H1 (cell line): ENCODE measurements around the gene PRKAR2B. TPM values are rescaled to one million over a fixed set of nuclear protein-coding genes. Genes with fewer than 3 reads are reported as not detected.

ENCODE experiments used
- CTCF ChIA-PET: fragments of 300-600 bp; sonication (Branson Sonifier 250); formaldehyde crosslinking; loops from one replicate; lab custom pipeline; 2021; ENCODE audit not compliant: partially characterized antibody; lab: Charles Lee
- POLR2A ChIA-PET: fragments of 300-600 bp; sonication (Branson Sonifier 250); formaldehyde crosslinking; loops from one replicate; lab custom pipeline; 2021; ENCODE audit warnings: inconsistent platforms; ENCODE audit not compliant: partially characterized antibody; lab: Charles Lee
- DNase-seq, 2 experiments: peaks; one replicate each; pipeline versions ENCODE4 v3.0.0 to v3.0.0-alpha.2; 2010 to 2022; ENCODE audit warnings: low spot score in 2 of 2, low read depth in 1 of 2, mixed read lengths in 1 of 2
- FAIRE-seq: peaks from 2 replicates; lab custom pipeline; 2011; peaks lifted over from hg19 to GRCh38; lab: Jason Lieb, UNC
- H2AFZ ChIP-seq: 2 replicates; pipeline ENCODE4 v1.8.1; 2012; ENCODE audit warnings: low read length, inconsistent platforms
- H2AK5ac ChIP-seq: 2 replicates; pipeline ENCODE4 v1.6.1; 2013; ENCODE audit warnings: low read depth, low read length
- H2BK120ac ChIP-seq: replicated peaks from 2 replicates; pipeline ENCODE3; 2013; ENCODE audit warnings: low read depth, low read length, inconsistent platforms
- H2BK12ac ChIP-seq: 2 replicates; pipeline ENCODE4 v1.6.1; 2013; ENCODE audit warnings: low read depth, low read length
- H2BK15ac ChIP-seq: 2 replicates; pipeline ENCODE4 v1.6.1; 2013; ENCODE audit warnings: low read length
- H2BK20ac ChIP-seq: 2 replicates; pipeline ENCODE4 v1.6.1; 2013; ENCODE audit warnings: low read length
- H2BK5ac ChIP-seq: 2 replicates; pipeline ENCODE4 v1.6.1; 2013; ENCODE audit warnings: low read depth, low read length
- H3K14ac ChIP-seq: 2 replicates; pipeline ENCODE4 v1.6.1; 2013; ENCODE audit warnings: inconsistent platforms; ENCODE audit not compliant: insufficient read length
- H3K18ac ChIP-seq: 2 replicates; pipeline ENCODE4 v1.6.1; 2013; ENCODE audit warnings: low read length; ENCODE audit errors: extremely low read depth
- H3K23ac ChIP-seq: 2 replicates; pipeline ENCODE4 v1.6.1; 2013; ENCODE audit warnings: inconsistent platforms; ENCODE audit not compliant: insufficient read length
- H3K23me2 ChIP-seq: 2 replicates; pipeline ENCODE4 v1.6.1; 2013; ENCODE audit warnings: low read depth, low read length
- H3K27ac ChIP-seq: 2 replicates; pipeline ENCODE4 v1.6.1; 2011; ENCODE audit warnings: low read depth, low read length, inconsistent platforms
- H3K27me3 ChIP-seq, 4 experiments: replicated peaks in 1 of 4; 1 replicate in 1 of 4; 2 replicates in 3 of 4; pipeline versions ENCODE4 v1.6.1 to v1.8.1; 2011 to 2013; ENCODE audit warnings: low read length in 3 of 4, mild to moderate bottlenecking in 3 of 4, inconsistent platforms in 2 of 4, mixed read lengths in 2 of 4, moderate library complexity in 1 of 4; ENCODE audit not compliant: control insufficient read depth in 3 of 4, insufficient read depth in 3 of 4; ENCODE audit errors: extremely low read depth in 1 of 4
- H3K36me3 ChIP-seq, 4 experiments: 2 replicates each; pipeline versions ENCODE4 v1.6.1 to v1.8.1; 2011 to 2013; ENCODE audit warnings: mild to moderate bottlenecking in 4 of 4, low read length in 3 of 4, moderate library complexity in 2 of 4, control low read depth in 1 of 4, inconsistent platforms in 1 of 4; ENCODE audit not compliant: insufficient read depth in 4 of 4, control insufficient read depth in 2 of 4
- H3K4ac ChIP-seq: replicated peaks from 2 replicates; pipeline ENCODE3; 2013; ENCODE audit warnings: low read length, low read depth, mixed read lengths, inconsistent platforms; ENCODE audit not compliant: insufficient read length
- H3K4me1 ChIP-seq, 4 experiments: replicated peaks in 1 of 4; 1 replicate in 1 of 4; 2 replicates in 3 of 4; pipeline versions ENCODE4 v1.6.1 to v1.8.1; 2011 to 2013; ENCODE audit warnings: low read length in 3 of 4, inconsistent platforms in 2 of 4, mixed read lengths in 1 of 4; ENCODE audit not compliant: insufficient read depth in 4 of 4, control insufficient read depth in 3 of 4
- H3K4me2 ChIP-seq, 2 experiments: 2 replicates each; pipeline versions ENCODE4 v1.6.1 to v1.8.1; 2011 to 2013; ENCODE audit warnings: low read depth in 2 of 2, low read length in 2 of 2, control low read depth in 1 of 2, inconsistent platforms in 1 of 2, mild to moderate bottlenecking in 1 of 2; ENCODE audit not compliant: insufficient read depth in 1 of 2
- H3K4me3 ChIP-seq, 4 experiments: fragments of 200-600, 300-600 bp in 1 of 4; sonication (generic), shearing (Covaris generic), sonication (Bioruptor Twin) in 1 of 4; 2 replicates each; pipeline versions ENCODE4 v1.5.1 to v1.8.1; 2011 to 2016; ENCODE audit warnings: low read length in 4 of 4, low read depth in 3 of 4, control low read depth in 2 of 4, inconsistent platforms in 2 of 4, mild to moderate bottlenecking in 2 of 4, mixed read lengths in 1 of 4, moderate library complexity in 1 of 4; ENCODE audit not compliant: insufficient read depth in 2 of 4; ENCODE audit errors: extremely low read depth in 1 of 4
- H3K56ac ChIP-seq: replicated peaks from 2 replicates; pipeline ENCODE3; 2013; ENCODE audit warnings: low read depth, mild to moderate bottlenecking, mixed read lengths, low read length, inconsistent platforms; ENCODE audit not compliant: insufficient read length
- H3K79me1 ChIP-seq: 2 replicates; pipeline ENCODE4 v1.6.1; 2013; ENCODE audit warnings: low read depth, low read length, control low read depth
- H3K79me2 ChIP-seq, 2 experiments: 2 replicates each; pipeline versions ENCODE4 v1.6.1 to v1.8.1; 2012 to 2013; ENCODE audit warnings: low read length in 2 of 2, mild to moderate bottlenecking in 2 of 2, inconsistent platforms in 1 of 2; ENCODE audit not compliant: insufficient read depth in 2 of 2, control insufficient read depth in 1 of 2
- H3K9ac ChIP-seq, 4 experiments: replicated peaks in 1 of 4; 1 replicate in 1 of 4; 2 replicates in 3 of 4; pipeline versions ENCODE4 v1.6.1 to v1.8.1; 2011 to 2013; ENCODE audit warnings: low read depth in 3 of 4, low read length in 3 of 4, control low read depth in 2 of 4, mild to moderate bottlenecking in 2 of 4, moderate library complexity in 2 of 4, inconsistent platforms in 1 of 4; ENCODE audit errors: extremely low read depth in 1 of 4
- H3K9me3 ChIP-seq, 2 experiments: 2 replicates each; pipeline versions ENCODE4 v1.6.1 to v1.8.1; 2012 to 2013; ENCODE audit warnings: mild to moderate bottlenecking in 2 of 2, moderate library complexity in 2 of 2, control low read depth in 1 of 2, inconsistent platforms in 1 of 2, low read depth in 1 of 2, low read length in 1 of 2, mixed read lengths in 1 of 2; ENCODE audit not compliant: insufficient read depth in 2 of 2
- H4K20me1 ChIP-seq, 2 experiments: replicated peaks in 1 of 2; 2 replicates each; pipeline versions ENCODE3 to v1.8.1; 2011 to 2013; ENCODE audit warnings: inconsistent platforms in 2 of 2, low read length in 2 of 2, mild to moderate bottlenecking in 1 of 2; ENCODE audit not compliant: insufficient read depth in 2 of 2, control insufficient read depth in 1 of 2
- H4K5ac ChIP-seq: 2 replicates; pipeline ENCODE4 v1.6.1; 2013; ENCODE audit warnings: low read length, low read depth, mixed read lengths, inconsistent platforms; ENCODE audit not compliant: insufficient read length
- H4K8ac ChIP-seq: 2 replicates; pipeline ENCODE4 v1.8.0; 2013; ENCODE audit warnings: mild to moderate bottlenecking, moderate library complexity, low read length, inconsistent platforms; ENCODE audit not compliant: insufficient read depth; ENCODE audit errors: extremely low read depth
- H4K91ac ChIP-seq: replicated peaks from 2 replicates; pipeline ENCODE3; 2013; ENCODE audit warnings: low read length, mixed read lengths, inconsistent platforms; ENCODE audit not compliant: insufficient read length
- CHD2 ChIP-seq: IDR thresholded peaks from 2 replicates; pipeline ENCODE4 v1.6.1; 2012; ENCODE audit warnings: low read length, improper control_type of control experiment
- KDM4A ChIP-seq: IDR thresholded peaks from one replicate; pipeline ENCODE4 v1.7.1; 2012; ENCODE audit warnings: low read depth, mild to moderate bottlenecking, moderate library complexity, low read length, inconsistent platforms; ENCODE audit not compliant: severe bottlenecking
- SIRT6 ChIP-seq: IDR thresholded peaks from one replicate; pipeline ENCODE4 v1.7.1; 2012; ENCODE audit warnings: low read length, inconsistent platforms
- SP2 ChIP-seq: IDR thresholded peaks from 2 replicates; pipeline ENCODE4 v1.6.1; 2012; ENCODE audit warnings: mild to moderate bottlenecking, low read length, inconsistent platforms
- ZNF274 ChIP-seq: IDR thresholded peaks from 2 replicates; pipeline ENCODE4 v1.7.0; 2012; ENCODE audit warnings: low read length, borderline replicate concordance; ENCODE audit errors: extremely low read depth
- WGBS, 2 experiments: shearing (Covaris generic) in 1 of 2; methylation state at CpG; one replicate each; pipeline versions ENCODE4 v1.1.6 to v1.1.7; 2013 to 2015; ENCODE audit warnings: low lambda C conversion rate in 2 of 2, mixed read lengths in 2 of 2, inconsistent platforms in 1 of 2, low coverage in 1 of 2, missing lambda C conversion rate in 1 of 2; ENCODE audit not compliant: insufficient replicate concordance in 2 of 2, insufficient coverage in 1 of 2, insufficient read length in 1 of 2; ENCODE audit errors: extremely low coverage in 1 of 2, missing lambda C conversion rate in 1 of 2; 5-methylcytosine and 5-hydroxymethylcytosine counted together
- polyA plus RNA-seq, 7 experiments: library from polyadenylated mRNA; depleted of rRNA in 3 of 7; stranded (reverse) in 5 of 7; unstranded in 2 of 7; fragments of >200 nt in 5 of 7; fragments of 200-250 nt in 2 of 7; gene quantifications; 1 replicate in 5 of 7; 2 replicates in 1 of 7; 4 replicates in 1 of 7; pipeline versions ENCODE4 v1.2.1 to v1.2.3, GENCODE V29; 2011 to 2013; ENCODE audit warnings: missing spikeins in 2 of 7, mixed read lengths in 2 of 7
- total RNA-seq: library from RNA; stranded (reverse); fragmentation: NEBNext Ultra II Directional; extraction: Animal tissue kit (Norgen Biotek cat#: 25700); gene quantifications from 2 replicates; pipeline ENCODE4 v1.2.1, GENCODE V29; 2021

The PRKAR2B gene
- total and polyA plus RNA-seq, 2 of the 8 experiments (the other 6 are each of a cell fraction or from before 2014, with no cell fraction given): 10.4 to 37.0 TPM

GRCh38 chr7:107034553-107034952, 10.0 kb upstream of the PRKAR2B start:
- H2BK120ac ChIP-seq: no peak overlapping the region
- no peak overlapping the region for H2AFZ ChIP-seq
- H3K9me3 ChIP-seq: 0 out of 4 replicates have a peak, but pooled peaks cover 0 to 5% of the 10 kb centered on the region in 2 experiments
- no peak overlapping the region for H3K4ac ChIP-seq
- H3K14ac ChIP-seq: no peak overlapping the region
- H4K20me1 ChIP-seq: no peaks in the 10 kb centered on the region
- CTCF ChIA-PET: no interaction called here
- no peaks in the 10 kb centered on the region for H3K23me2 ChIP-seq
- no peak overlapping the region for H2BK5ac ChIP-seq
- no peak overlapping the region for H4K8ac ChIP-seq
- no peak overlapping the region for H2AK5ac ChIP-seq
- TF ChIP-seq ZNF274: no peak
- TF ChIP-seq CHD2: no peak
- no peak for TF ChIP-seq SP2
- TF ChIP-seq KDM4A: no peak
- no peak for TF ChIP-seq SIRT6
- TF ChIP-seq, all 59 proteins: peak for 0
- POLR2A ChIA-PET: no interaction called here
- H3K27ac ChIP-seq: no peak overlapping the region
- H4K91ac ChIP-seq: no peak overlapping the region
- H3K79me1 ChIP-seq: no peaks in the 10 kb centered on the region
- no peak overlapping the region for H3K4me2 ChIP-seq
- no peak overlapping the region for H3K9ac ChIP-seq
- H3K56ac ChIP-seq: no peak overlapping the region
- no peak overlapping the region for H2BK12ac ChIP-seq
- no peak overlapping the region for H2BK15ac ChIP-seq
- H3K36me3 ChIP-seq: no peaks in the 10 kb centered on the region
- WGBS, 2 experiments: 86% methylated on average over 1 of the region's 1 CpG; no CpG with 5 or more reads in 1 of the 2 experiments
- H3K18ac ChIP-seq: no peak overlapping the region
- H3K79me2 ChIP-seq: no peaks in the 10 kb centered on the region
- FAIRE-seq (no peak), DNase-seq (no peak)
- H3K23ac ChIP-seq: no peak overlapping the region
- H3K4me1 ChIP-seq: 0 out of 7 replicates have a peak, but pooled peaks cover 0 to 2% (median 0%) of the 10 kb centered on the region in 4 experiments
- H4K5ac ChIP-seq: no peak overlapping the region
- H2BK20ac ChIP-seq: no peak overlapping the region
- H3K4me3 ChIP-seq: no peak overlapping the region
- H3K27me3 ChIP-seq: no peaks in the 10 kb centered on the region
